ENCODE results near the gene CD48.

DNA sequence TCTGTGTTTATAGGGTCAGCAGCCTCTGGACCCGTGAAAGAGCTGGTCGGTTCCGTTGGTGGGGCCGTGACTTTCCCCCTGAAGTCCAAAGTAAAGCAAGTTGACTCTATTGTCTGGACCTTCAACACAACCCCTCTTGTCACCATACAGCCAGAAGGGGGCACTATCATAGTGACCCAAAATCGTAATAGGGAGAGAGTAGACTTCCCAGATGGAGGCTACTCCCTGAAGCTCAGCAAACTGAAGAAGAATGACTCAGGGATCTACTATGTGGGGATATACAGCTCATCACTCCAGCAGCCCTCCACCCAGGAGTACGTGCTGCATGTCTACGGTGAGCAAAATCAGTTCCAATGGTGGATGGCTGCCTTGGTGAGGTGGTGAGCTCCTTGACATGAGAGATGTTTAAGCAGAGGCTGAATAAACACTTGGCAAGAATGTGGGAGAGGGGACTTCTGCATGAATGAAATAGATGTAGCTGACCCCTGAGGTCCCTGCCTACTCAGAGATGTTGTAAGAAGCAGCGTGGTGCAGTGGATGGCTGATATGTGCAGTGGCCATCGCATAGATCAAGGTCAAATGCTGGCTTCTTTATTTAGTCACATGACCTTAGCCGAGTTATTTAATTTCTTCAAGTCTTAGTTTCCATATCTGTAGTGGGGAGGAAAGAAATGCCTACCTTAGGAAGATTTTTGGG, 36.7 kb upstream of the CD48 start:
- TF ChIP-seq EZH2 (IDR thresholded peaks at IDR 0.05; ENCODE audit: insufficient read depth, poor library complexity, severe bottlenecking) (no peak), EZH2phosphoT487 (IDR thresholded peaks at IDR 0.05; ENCODE audit: insufficient read depth, low read depth) (no peak)
